Stimulated activated CD8-positive, alpha-beta memory T cell treated with anti-CD3 and anti-CD28 coated beads, Interleukin-12 subunit alpha, Interleukin-12 subunit beta, amount 100 ng/mL, for 1 hour (primary cell): Measurements from ENCODE around the gene ENOSF1.

Experiments used
- DNase-seq: peaks from one replicate; pipeline ENCODE4 v3.0.0-alpha.2; 2020; ENCODE audit warnings: low read depth

Gene ENOSF1

DNA sequence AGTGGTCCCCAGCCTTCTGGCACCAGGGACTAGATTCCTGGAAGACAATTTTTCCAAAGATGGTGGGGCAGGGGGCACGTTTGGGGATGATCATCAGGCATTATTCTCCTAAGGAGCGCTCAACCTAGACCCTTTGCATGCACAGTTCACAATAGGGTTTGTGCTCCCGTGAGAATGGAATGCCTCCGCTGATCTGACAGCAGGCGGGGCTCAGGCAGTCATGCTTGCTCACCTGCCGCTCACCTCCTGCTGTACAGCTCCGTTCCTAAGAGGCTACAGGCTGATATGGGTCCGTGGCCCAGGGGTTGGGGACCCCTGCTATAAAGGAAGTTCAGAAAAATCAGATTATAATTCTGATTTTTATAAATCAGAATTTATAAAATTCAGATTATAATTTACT lies 77.3 kb downstream of the ENOSF1 start:
- DNase-seq: no peak

DNA sequence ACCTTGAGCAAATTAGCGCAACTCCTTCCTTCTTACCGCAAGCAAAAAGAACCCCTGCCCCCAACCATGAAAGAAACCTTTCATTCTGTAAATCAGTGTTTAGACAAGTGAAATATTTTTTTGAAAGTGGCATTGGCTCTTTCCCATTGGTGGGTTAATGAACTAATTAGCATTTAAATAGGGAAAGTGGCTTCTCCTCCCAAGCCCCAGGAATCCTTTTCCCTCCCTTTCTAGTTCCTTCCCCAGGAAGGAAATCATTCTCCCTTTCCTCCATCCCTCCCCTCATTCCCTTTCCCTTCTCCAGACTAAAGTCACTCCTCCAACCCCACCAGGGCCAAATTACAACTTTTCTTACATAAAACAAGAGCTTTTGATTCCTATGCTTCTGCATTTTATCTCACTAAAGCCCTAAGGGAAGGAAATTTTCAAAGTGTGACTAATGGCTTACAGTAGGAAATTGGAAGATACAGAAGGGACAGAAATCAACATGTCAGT lies 77.8 kb downstream of the ENOSF1 start:
- no peak for DNase-seq

DNA sequence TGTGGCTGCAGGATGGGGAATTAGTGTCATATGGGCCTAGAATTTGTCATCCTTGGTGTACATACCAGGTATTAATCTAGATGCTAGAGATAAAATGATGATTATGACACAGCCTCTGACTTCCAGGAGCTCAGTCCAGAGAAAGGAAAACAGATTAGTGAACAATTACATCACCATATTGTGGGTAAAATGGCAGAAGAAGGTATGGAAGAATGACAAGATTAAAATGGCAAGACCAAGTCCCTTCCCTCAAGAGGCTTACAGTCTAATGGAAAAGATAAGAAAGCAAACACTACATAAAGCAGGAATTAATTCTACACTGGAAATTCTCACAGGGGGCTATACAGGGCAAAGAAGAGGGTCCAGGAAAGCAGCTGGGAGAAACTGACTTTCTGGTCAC lies 80.9 kb downstream of the ENOSF1 start:
- DNase-seq: no peak

DNA sequence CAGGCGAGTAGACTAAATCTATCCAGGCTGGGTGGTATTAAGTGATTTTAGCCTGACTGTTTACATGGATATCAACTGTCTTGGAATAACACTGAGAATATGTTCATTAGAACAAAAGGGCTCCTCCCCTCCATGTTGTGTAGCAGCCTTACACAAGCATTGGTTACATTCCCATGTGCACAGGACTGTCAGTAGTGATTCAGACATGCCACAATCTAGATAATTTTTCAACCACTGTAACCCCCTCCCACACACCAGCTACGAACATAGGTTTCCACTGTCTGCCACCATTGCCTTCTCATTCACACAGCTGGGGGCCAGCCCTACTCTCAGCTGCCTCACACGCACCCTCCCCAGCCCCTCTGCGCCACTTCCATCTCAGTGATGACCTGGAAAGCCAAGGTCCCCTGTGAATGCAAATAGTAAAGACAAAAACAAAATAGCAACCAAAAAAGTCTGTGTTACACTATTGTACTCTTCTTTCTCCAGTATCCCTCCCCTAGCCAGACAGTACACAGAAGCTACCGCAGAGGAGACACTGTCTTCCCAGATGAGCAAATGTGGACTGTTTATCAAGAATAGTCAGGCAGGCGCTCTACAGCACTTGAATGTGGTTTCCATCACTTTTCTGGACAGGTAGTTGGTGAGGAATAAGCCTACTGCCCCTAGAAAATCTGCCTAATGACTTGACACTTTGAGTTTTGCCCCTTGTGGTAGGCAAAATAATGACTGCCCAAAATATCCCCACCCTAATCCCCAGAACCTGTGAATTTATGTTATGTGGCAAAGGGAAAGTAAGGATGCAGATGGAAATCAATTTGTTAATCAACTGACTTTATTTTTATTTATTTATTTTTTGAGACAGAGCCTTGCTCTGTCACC lies 82.9 kb downstream of the ENOSF1 start:
- DNase-seq: no peak

DNA sequence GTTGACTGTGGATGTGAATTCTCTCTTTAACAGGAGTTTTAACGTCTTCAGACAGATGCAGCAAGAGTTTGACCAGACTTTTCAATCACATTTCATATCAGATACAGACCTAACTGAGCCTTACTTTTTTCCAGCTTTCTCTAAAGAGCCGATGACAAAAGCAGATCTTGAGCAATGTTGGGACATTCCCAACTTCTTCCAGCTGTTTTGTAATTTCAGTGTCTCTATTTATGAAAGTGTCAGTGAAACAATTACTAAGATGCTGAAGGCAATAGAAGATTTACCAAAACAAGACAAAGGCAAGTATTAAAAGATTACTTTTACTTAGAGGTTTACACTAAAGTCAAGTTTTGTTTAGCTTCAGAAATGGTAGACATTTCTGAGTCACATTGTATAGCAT lies 85.2 kb downstream of the ENOSF1 start:
- DNase-seq: no peak

DNA sequence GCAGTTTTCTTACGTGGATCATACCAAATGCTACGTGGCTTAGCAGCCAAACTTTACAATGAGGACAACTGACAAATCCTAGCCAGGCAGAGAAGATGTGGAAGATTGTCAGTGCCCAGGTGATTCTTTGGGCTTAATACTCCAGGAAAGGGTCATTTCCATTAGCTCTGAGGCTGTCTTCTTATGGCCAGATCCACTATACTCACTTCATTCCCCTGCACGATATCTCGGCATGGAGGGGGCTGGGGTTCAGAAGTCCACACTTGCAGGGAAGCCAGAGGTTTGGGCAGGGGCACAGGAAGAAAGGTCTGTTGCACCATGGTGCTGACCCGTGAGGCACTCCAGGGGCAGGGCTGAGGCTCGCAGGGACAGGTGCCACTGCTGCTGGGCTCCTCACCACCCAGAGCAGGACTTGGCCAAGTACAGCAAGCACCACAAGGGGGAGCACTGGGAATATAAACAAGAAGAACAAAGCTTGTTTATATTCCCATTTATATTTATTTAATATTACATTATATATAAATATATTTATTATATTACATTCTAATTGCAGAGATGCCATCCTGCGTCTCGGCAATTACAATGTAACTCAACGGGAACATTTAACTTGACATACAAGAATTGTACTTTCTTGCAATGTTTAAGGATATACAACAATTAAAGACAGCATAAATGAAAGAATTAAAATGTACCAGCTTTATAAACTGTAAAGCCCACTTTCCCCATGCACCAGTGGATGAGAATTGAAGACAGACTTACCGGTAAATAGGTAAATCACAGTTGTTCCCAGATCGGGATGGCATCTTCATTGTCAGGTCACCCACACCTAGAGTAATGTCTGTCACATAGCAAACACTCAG lies 88.4 kb downstream of the ENOSF1 start:
- DNase-seq: peak; percentile 37

DNA sequence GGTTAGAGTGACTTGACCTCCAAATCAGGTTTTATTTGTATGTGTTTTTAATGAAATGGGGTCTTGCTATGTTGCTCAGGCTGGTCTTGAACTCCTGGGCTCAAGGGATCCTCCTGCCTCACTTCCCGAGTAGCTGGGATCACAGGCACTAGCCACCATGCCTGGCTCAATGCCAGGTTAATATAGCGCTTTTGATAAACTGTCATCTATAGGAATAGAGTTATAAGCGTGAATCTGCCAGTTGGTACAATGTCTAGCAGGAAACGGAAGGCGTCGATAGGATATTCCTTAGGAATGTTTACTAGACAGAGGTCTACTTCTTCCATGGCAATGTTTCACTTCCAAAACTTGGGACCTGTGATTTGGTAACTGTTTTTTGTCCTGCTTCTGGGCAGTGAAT lies 90.1 kb downstream of the ENOSF1 start:
- no peak for DNase-seq

DNA sequence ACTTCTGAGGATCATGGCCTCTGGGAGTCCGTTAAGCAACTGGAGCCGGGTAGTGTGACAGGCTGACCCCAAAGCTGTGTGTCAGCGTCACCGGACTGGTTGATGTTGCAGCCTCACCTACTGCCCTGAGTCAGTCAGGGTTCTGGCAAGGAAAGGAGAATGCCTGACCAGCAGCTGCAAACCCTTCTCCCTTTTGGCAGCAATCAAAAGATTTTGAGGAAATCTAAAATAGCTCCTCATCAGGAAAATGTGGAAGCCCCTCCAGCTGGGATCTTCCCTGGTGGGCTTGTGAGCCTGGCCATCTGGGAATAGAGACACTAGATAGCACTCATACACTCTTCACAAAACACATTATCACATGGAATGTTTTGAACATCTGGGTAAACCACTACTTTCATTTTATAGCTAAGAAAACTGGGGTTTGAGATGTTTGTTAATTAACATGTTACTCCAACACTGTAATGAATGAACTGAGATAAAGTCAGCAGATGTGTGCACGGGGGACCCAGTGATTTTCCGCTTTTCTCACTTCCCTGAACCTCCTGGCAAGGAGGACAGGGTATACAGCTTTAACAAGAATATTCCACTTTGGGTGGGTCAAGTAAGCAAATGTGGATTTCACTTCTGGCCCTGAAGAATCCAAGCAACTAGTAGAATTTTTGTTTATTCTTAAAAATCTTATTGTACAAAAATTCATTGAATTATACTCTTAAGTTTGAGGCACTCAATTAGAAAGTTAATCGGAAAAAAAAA lies 91.0 kb downstream of the ENOSF1 start:
- DNase-seq: no peak
